ENCODE data around the gene MAZ. TPM values are rescaled to one million over a fixed set of nuclear protein-coding genes. Genes with fewer than 3 reads are reported as not detected.
A peak's percentile ranks its signal among the peaks of the same experiment; 100 is the strongest.

Gene MAZ
- total and polyA plus RNA-seq, 2 of the 13 experiments (the other 11 are each of a cell fraction or from before 2014, with no cell fraction given): 203 to 277 TPM

GRCh38 chr16:29784901-29785500, 21.3 kb upstream of the MAZ start (continued):
- TF ChIP-seq ZNF318 (CRISPR knock-in tag; IDR thresholded peaks at IDR 0.05) (no peak), PLRG1 (conservative IDR thresholded peaks at IDR 0.05) (no peak), KDM2A (CRISPR knock-in tag; IDR thresholded peaks at IDR 0.05; ENCODE audit: borderline replicate concordance, low read depth) (peak; percentile 93), XRCC5 (optimal IDR thresholded peaks at IDR 0.05; ENCODE audit: low read length) (peak; percentile 99), ZC3H4 (CRISPR knock-in tag; IDR thresholded peaks at IDR 0.05; ENCODE audit: borderline replicate concordance) (no peak), ZNF776 (CRISPR knock-in tag; IDR thresholded peaks at IDR 0.05) (no peak; the same call in 1 of the 2 replicates), ZNF772 (CRISPR knock-in tag; IDR thresholded peaks at IDR 0.05) (peak; percentile 46; the same call in 1 of the 2 replicates), FOSL2 (CRISPR knock-in tag; IDR thresholded peaks at IDR 0.05) (peak; percentile 55), GLI4 (CRISPR knock-in tag; IDR thresholded peaks at IDR 0.05; ENCODE audit: borderline replicate concordance) (peak; percentile 78; the same call in 1 of the 2 replicates), DPF2 (CRISPR knock-in tag; IDR thresholded peaks at IDR 0.05; ENCODE audit: borderline replicate concordance, low read depth) (no peak), ZNF788 (CRISPR knock-in tag; IDR thresholded peaks at IDR 0.05; ENCODE audit: borderline replicate concordance) (peak; percentile 74; the same call in 1 of the 2 replicates), EED (CRISPR knock-in tag; IDR thresholded peaks at IDR 0.05) (no peak), BCL3 (CRISPR knock-in tag; IDR thresholded peaks at IDR 0.05) (peak; percentile 84), ZBTB46 (CRISPR knock-in tag; IDR thresholded peaks at IDR 0.05; ENCODE audit: borderline replicate concordance) (no peak), ZNF839 (CRISPR knock-in tag; IDR thresholded peaks at IDR 0.05; ENCODE audit: borderline replicate concordance) (no peak), YEATS4 (CRISPR knock-in tag; IDR thresholded peaks at IDR 0.05; ENCODE audit: borderline replicate concordance) (peak; percentile 42; the same call in 1 of the 2 replicates), TARDBP (CRISPR knock-in tag; IDR thresholded peaks at IDR 0.05) (0 out of 2 replicates have a peak, but pooled peaks have one; percentile 52), CENPBD1 (CRISPR knock-in tag; IDR thresholded peaks at IDR 0.05; ENCODE audit: borderline replicate concordance, low read depth) (no peak)

All from HepG2 (cell line).